GM19372 (cell line): ENCODE results near the gene OR2A5.
"Not testable (repeated sequence)": the region's sequence is repeated elsewhere in the genome, so short reads cannot be mapped to it uniquely, and the experiment has no call there.

Experiments used
- ATAC-seq: cut with Tn5 transposase; IDR thresholded peaks from one replicate; pipeline ENCODE4 v1.9.1; 2021; ENCODE audit warnings: mild to moderate bottlenecking, low read depth, moderate library complexity; ENCODE audit not compliant: unreplicated experiment

The OR2A5 gene

GRCh38 chr7:144048648-144049047, at the start of gene OR2A5:
OR2A5 (plus strand) TSS chr7:144048948; CDS start chr7:144050402, 1,454 bp downstream.
- no peak for ATAC-seq

- no peak for ATAC-seq
Measured at GRCh38 chr7:144000020-144000419, 48.7 kb upstream of the OR2A5 start, which contains the start of gene OR6B1. OR6B1 (plus strand) TSS chr7:144000320; CDS start chr7:144003997, 3,677 bp downstream.

GRCh38 chr7:144001543-144001942, 47.2 kb upstream of the OR2A5 start:
- no peak for ATAC-seq

GRCh38 chr7:144004703-144005102, 44.0 kb upstream of the OR2A5 start:
- no peak for ATAC-seq

GRCh38 chr7:144006029-144006691, 42.6 kb upstream of the OR2A5 start:
- ATAC-seq, result no peak

GRCh38 chr7:144006692-144007042, 42.1 kb upstream of the OR2A5 start:
- ATAC-seq, result no peak

GRCh38 chr7:144009361-144009760, 39.4 kb upstream of the OR2A5 start:
- ATAC-seq, result no peak

GRCh38 chr7:144010061-144010460, 38.7 kb upstream of the OR2A5 start:
- ATAC-seq, result not testable (repeated sequence)

- ATAC-seq, result not testable (repeated sequence)
Measured at GRCh38 chr7:144010821-144011220, 37.9 kb upstream of the OR2A5 start.

GRCh38 chr7:144011458-144012230, 37.1 kb upstream of the OR2A5 start:
- no peak for ATAC-seq

GRCh38 chr7:144018065-144018464, 30.7 kb upstream of the OR2A5 start:
- ATAC-seq, result no peak

- ATAC-seq, result no peak
Measured at GRCh38 chr7:144019457-144019856, 29.3 kb upstream of the OR2A5 start.

GRCh38 chr7:144020340-144020739, 28.4 kb upstream of the OR2A5 start:
- ATAC-seq, result no peak

GRCh38 chr7:144022169-144022568, 26.6 kb upstream of the OR2A5 start:
- no peak for ATAC-seq

GRCh38 chr7:144023171-144023827, 25.4 kb upstream of the OR2A5 start:
- no peak for ATAC-seq

GRCh38 chr7:144024213-144024612, 24.5 kb upstream of the OR2A5 start:
- ATAC-seq, result no peak

- ATAC-seq, result no peak
Measured at GRCh38 chr7:144026203-144026883, 22.4 kb upstream of the OR2A5 start.

- ATAC-seq, result no peak
Measured at GRCh38 chr7:144027070-144027469, 21.7 kb upstream of the OR2A5 start.

GRCh38 chr7:144027974-144028373, 20.8 kb upstream of the OR2A5 start:
- ATAC-seq, result no peak

- ATAC-seq, result no peak
Measured at GRCh38 chr7:144028547-144028946, 20.2 kb upstream of the OR2A5 start.

GRCh38 chr7:144032516-144032915, 16.2 kb upstream of the OR2A5 start:
- ATAC-seq, result no peak
